Cerebellar cortex (tissue), 1 donor: ENCODE results near the gene ERAS.
"Not testable (repeated sequence)": the region's sequence is repeated elsewhere in the genome, so short reads cannot be mapped to it uniquely, and the experiment has no call there.

Experiments used
- DNase-seq: peaks from one replicate; pipeline ENCODE4 v3.0.0-alpha.2; 2015; ENCODE audit warnings: low spot score

The ERAS gene

GRCh38 chrX:48798318-48798717 lies 28.0 kb upstream of the ERAS start:
- DNase-seq: no peak

- DNase-seq: no peak
These were observed 25.6 kb upstream of the ERAS start for GRCh38 chrX:48800574-48801279.

- DNase-seq: peak; percentile 98
These were observed 24.8 kb upstream of the ERAS start, which contains the start of gene HDAC6 for GRCh38 chrX:48801280-48802088. TSS of gene HDAC6 (plus strand) at chrX:48802067. CDS start at chrX:48802693, 626 bp downstream.

- DNase-seq: peak; percentile 84
These were observed 24.0 kb upstream of the ERAS start for GRCh38 chrX:48802089-48802904.

- DNase-seq: no peak
These were observed 23.5 kb upstream of the ERAS start for GRCh38 chrX:48802905-48803200.

GRCh38 chrX:48806081-48806480 lies 20.2 kb upstream of the ERAS start:
- DNase-seq: peak; percentile 4

GRCh38 chrX:48813644-48814043 lies 12.7 kb upstream of the ERAS start:
- DNase-seq: no peak

GRCh38 chrX:48814722-48815121 lies 11.6 kb upstream of the ERAS start:
- no peak for DNase-seq

GRCh38 chrX:48815266-48815665 lies 11.0 kb upstream of the ERAS start:
- DNase-seq: no peak

GRCh38 chrX:48816014-48816810 lies 10.1 kb upstream of the ERAS start:
- no peak for DNase-seq

- DNase-seq: no peak
These were observed 8.2 kb upstream of the ERAS start for GRCh38 chrX:48818098-48818497.

- DNase-seq: peak; percentile 25
These were observed 7.4 kb upstream of the ERAS start for GRCh38 chrX:48818866-48819265.

GRCh38 chrX:48819394-48819793 lies 6.9 kb upstream of the ERAS start:
- DNase-seq: not testable (repeated sequence)

GRCh38 chrX:48823053-48823452 lies 3.3 kb upstream of the ERAS start:
- DNase-seq: no peak

GRCh38 chrX:48824066-48824465 lies 2.2 kb upstream of the ERAS start:
- DNase-seq: no peak

GRCh38 chrX:48826876-48827653 lies 752 bp downstream of the ERAS start:
- DNase-seq: no peak

- no peak for DNase-seq
These were observed 1.3 kb downstream of the ERAS start for GRCh38 chrX:48827654-48827968.

GRCh38 chrX:48829016-48829735 lies 2.9 kb downstream of the ERAS start:
- DNase-seq: no peak

GRCh38 chrX:48831136-48831908 lies 5.0 kb downstream of the ERAS start:
- no peak for DNase-seq

- no peak for DNase-seq
These were observed 5.6 kb downstream of the ERAS start for GRCh38 chrX:48831909-48832291.
